ENCODE data around the gene DAW1. TPM values are rescaled to one million over a fixed set of nuclear protein-coding genes. Genes with fewer than 3 reads are reported as not detected.

The DAW1 gene
- total and polyA plus RNA-seq, 4 donors = 3.3 to 18.7 (median 9.9) TPM

DNA sequence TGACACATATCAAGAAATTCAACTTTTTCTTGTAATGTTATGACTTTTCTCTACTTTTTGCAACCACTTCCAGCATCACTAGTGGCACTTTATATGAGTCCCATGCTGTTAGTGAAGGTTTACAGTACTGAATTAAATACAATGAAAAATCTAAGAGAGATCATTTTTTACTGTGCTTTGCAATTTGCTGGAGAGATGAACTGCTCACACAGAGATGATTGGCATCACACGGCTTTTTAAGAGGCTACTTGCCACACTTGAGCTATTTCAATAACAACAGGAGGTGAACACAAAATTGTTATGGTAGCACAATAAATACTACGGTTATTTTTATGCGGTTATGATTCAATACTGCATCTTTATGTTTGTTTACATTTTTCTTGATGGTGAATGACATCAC lies 88.9 kb downstream of the DAW1 start:
- 78 to 88% methylated on average over 3 of the region's 3 CpGs for WGBS, 2 donors

DNA sequence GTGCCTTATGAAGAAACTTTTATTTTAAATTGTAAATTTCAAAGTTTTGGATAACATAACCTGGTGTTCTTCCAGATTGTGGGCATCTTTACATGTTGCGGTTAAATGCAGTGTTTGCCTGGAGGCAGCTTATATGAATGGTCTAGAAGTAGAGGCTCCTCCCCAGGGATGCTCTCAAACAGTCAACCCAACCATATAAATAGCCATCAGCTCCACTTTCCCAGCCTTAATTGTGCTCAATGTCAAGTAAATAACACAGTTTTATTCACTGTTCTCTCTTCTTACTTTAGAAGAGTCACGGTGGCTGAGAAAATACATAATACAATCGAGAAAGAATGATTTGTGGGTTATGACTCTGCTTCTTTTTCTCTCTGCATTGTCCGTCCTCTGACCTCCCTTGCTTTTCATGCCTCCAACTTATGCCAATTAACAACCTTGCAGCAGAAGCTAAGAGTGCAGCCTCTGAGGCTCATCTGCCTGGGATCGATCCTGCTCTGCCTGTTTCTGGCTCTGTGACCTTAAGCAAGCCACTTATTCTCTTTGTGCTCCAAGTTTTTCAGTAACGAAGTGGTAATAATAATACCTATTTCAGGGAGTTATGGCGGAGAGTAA lies 100.3 kb downstream of the DAW1 start:
- DNase-seq (no peak), ATAC-seq (ENCODE audit: insufficient read depth, low FRiP score) (no peak)
- no peaks in the 10 kb centered on the region for H3K9me3 ChIP-seq (ENCODE audit: control insufficient read depth in 4 of 4, insufficient read depth in 3 of 4, low read length in 3 of 4)
- no peak overlapping the region for H3K9ac ChIP-seq (ENCODE audit: insufficient read depth in 1 of 2, low read length in 2 of 2)
- H3K4me1 ChIP-seq (ENCODE audit: control insufficient read depth in 5 of 5, insufficient read depth in 5 of 5, low read length in 5 of 5) = no peaks in the 10 kb centered on the region
- 84 to 85% methylated on average over 7 of the region's 7 CpGs for WGBS, 2 donors
- no peaks in the 10 kb centered on the region for H3K27me3 ChIP-seq (ENCODE audit: control insufficient read depth in 3 of 3, insufficient read depth in 3 of 3, low read length in 2 of 3)
- TF ChIP-seq, protein P1, sequence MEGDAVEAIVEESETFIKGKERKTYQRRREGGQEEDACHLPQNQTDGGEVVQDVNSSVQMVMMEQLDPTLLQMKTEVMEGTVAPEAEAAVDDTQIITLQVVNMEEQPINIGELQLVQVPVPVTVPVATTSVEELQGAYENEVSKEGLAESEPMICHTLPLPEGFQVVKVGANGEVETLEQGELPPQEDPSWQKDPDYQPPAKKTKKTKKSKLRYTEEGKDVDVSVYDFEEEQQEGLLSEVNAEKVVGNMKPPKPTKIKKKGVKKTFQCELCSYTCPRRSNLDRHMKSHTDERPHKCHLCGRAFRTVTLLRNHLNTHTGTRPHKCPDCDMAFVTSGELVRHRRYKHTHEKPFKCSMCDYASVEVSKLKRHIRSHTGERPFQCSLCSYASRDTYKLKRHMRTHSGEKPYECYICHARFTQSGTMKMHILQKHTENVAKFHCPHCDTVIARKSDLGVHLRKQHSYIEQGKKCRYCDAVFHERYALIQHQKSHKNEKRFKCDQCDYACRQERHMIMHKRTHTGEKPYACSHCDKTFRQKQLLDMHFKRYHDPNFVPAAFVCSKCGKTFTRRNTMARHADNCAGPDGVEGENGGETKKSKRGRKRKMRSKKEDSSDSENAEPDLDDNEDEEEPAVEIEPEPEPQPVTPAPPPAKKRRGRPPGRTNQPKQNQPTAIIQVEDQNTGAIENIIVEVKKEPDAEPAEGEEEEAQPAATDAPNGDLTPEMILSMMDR (IDR thresholded peaks at IDR 0.05; ENCODE audit: control extremely low read depth, extremely low read depth) = no peak
- H3K27ac ChIP-seq (ENCODE audit: low read depth in 1 of 2, low read length in 1 of 2) = no peak overlapping the region
- no peak overlapping the region for H3K4me3 ChIP-seq
- no peaks in the 10 kb centered on the region for H3K36me3 ChIP-seq (ENCODE audit: control insufficient read depth in 4 of 4, insufficient read depth in 4 of 4, low read length in 4 of 4)

More for the DNA sequence above, 88.9 kb downstream of the DAW1 start:
- Histone ChIP-seq H3K4me1 (ENCODE audit: control insufficient read depth in 5 of 5, insufficient read depth in 5 of 5, low read length in 5 of 5) (no peaks in the 10 kb centered on the region), H3K9me3 (ENCODE audit: control insufficient read depth in 4 of 4, insufficient read depth in 3 of 4, low read length in 3 of 4) (peaks cover 0 to 4% (median 0%) of the 10 kb centered on the region in 4 donors), H3K4me3 (no peak overlapping the region), H3K9ac (ENCODE audit: insufficient read depth in 1 of 2, low read length in 2 of 2) (no peak overlapping the region), H3K36me3 (ENCODE audit: control insufficient read depth in 4 of 4, insufficient read depth in 4 of 4, low read length in 4 of 4) (no peaks in the 10 kb centered on the region), H3K27ac (ENCODE audit: low read depth in 1 of 2, low read length in 1 of 2) (no peak overlapping the region), H3K27me3 (ENCODE audit: control insufficient read depth in 3 of 3, insufficient read depth in 3 of 3, low read length in 2 of 3) (no peaks in the 10 kb centered on the region)
- DNase-seq (no peak), ATAC-seq (ENCODE audit: insufficient read depth, low FRiP score) (no peak)
- TF ChIP-seq, protein P1 (IDR thresholded peaks at IDR 0.05; ENCODE audit: control extremely low read depth, extremely low read depth) = no peak

DNA sequence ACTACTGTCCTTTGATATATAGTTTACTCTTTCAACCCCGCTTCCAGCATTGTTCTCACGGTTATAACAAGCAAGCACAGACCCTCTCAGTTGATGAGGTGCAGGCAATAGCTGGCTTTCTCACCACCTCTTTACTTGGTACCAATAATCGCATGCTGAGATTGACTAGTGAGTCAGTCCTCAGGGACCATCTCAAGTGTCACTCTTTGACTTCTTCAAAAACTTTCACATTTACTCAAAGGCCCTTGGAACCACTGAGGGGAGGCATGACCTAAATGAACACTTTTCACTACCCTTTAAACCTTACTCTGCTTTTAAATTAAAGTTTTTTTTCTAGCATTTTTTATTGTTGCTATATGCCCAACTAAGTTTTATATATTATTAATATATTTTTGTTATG lies 101.8 kb downstream of the DAW1 start:
- WGBS, 2 donors = 83 to 87% methylated on average over 3 of the region's 3 CpGs

More for the DNA sequence above, 101.8 kb downstream of the DAW1 start:
- H3K27ac ChIP-seq (ENCODE audit: low read depth in 1 of 2, low read length in 1 of 2) = no peak overlapping the region
- no peaks in the 10 kb centered on the region for H3K36me3 ChIP-seq (ENCODE audit: control insufficient read depth in 4 of 4, insufficient read depth in 4 of 4, low read length in 4 of 4)
- H3K4me1 ChIP-seq (ENCODE audit: control insufficient read depth in 5 of 5, insufficient read depth in 5 of 5, low read length in 5 of 5) = no peaks in the 10 kb centered on the region
- TF ChIP-seq, protein P1 (IDR thresholded peaks at IDR 0.05; ENCODE audit: control extremely low read depth, extremely low read depth) = no peak
- ATAC-seq (ENCODE audit: insufficient read depth, low FRiP score) (no peak), DNase-seq (no peak)
- no peak overlapping the region for H3K9ac ChIP-seq (ENCODE audit: insufficient read depth in 1 of 2, low read length in 2 of 2)
- no peaks in the 10 kb centered on the region for H3K27me3 ChIP-seq (ENCODE audit: control insufficient read depth in 3 of 3, insufficient read depth in 3 of 3, low read length in 2 of 3)
- no peak overlapping the region for H3K4me3 ChIP-seq
- no peaks in the 10 kb centered on the region for H3K9me3 ChIP-seq (ENCODE audit: control insufficient read depth in 4 of 4, insufficient read depth in 3 of 4, low read length in 3 of 4)

Small RNAs within 50 kb of the gene (small RNA-seq; reads per million reads assigned to genes)
- gene RF00402 (ENCODE audit: low replicate concordance) = not detected

Other genes starting within 250 kb of the DAW1 start
- not detected for gene SCYGR5, start 204.8 kb upstream of the DAW1 start, total RNA-seq
- gene SCYGR5, start 204.8 kb upstream of the DAW1 start, polyA plus RNA-seq = not detected
- 10 to 100 TPM; 28.1 to 56.5 TPM for gene SLC19A3, start 153.6 kb upstream of the DAW1 start, total RNA-seq
- gene SLC19A3, start 153.6 kb upstream of the DAW1 start, polyA plus RNA-seq = 10 to 100 TPM in 1 of 2 donors, 1 to 10 TPM in 1; 4.6 to 11.0 TPM
- gene SCYGR6, start 146.9 kb upstream of the DAW1 start, total RNA-seq = not detected
- gene SCYGR6, start 146.9 kb upstream of the DAW1 start, polyA plus RNA-seq = not detected
- gene SCYGR7, start 143.3 kb upstream of the DAW1 start, total RNA-seq = not detected
- not detected for gene SCYGR7, start 143.3 kb upstream of the DAW1 start, polyA plus RNA-seq
- not detected for gene SCYGR8, start 125.7 kb upstream of the DAW1 start, total RNA-seq
- gene SCYGR8, start 125.7 kb upstream of the DAW1 start, polyA plus RNA-seq = not detected
- gene CCL20, start 57.8 kb upstream of the DAW1 start, total RNA-seq = 10 to 100 TPM in 1 of 2 donors, 1 to 10 TPM in 1; 8.0 to 46.8 TPM
- 100 to 1,000 TPM in 1 of 2 donors, 10 to 100 TPM in 1; 48.2 to 712 TPM for gene CCL20, start 57.8 kb upstream of the DAW1 start, polyA plus RNA-seq